NCI-H146 treated with DMSO at 0.1 percent for 48 hours (cell line): ENCODE results near the gene ACO2.
A peak's percentile ranks its signal among the peaks of the same experiment; 100 is the strongest.
"Not testable (repeated sequence)": the region's sequence is repeated elsewhere in the genome, so short reads cannot be mapped to it uniquely, and the experiment has no call there.

Source experiments
- DNase-seq: peaks from one replicate; lab custom pipeline; 2025; ENCODE audit not compliant: unreplicated experiment; lab: John Stamatoyannopoulos, UW

Gene ACO2

GRCh38 chr22:41535244-41535643 is 66.3 kb downstream of the ACO2 start:
- DNase-seq = no peak

GRCh38 chr22:41537203-41537602 is 68.3 kb downstream of the ACO2 start:
- DNase-seq = no peak

- no peak for DNase-seq
Measured at GRCh38 chr22:41538583-41538982, 69.7 kb downstream of the ACO2 start.

GRCh38 chr22:41539146-41540005 is 70.5 kb downstream of the ACO2 start:
- no peak for DNase-seq

GRCh38 chr22:41540006-41540315 is 71.0 kb downstream of the ACO2 start:
- DNase-seq = no peak

GRCh38 chr22:41540365-41540764 is 71.4 kb downstream of the ACO2 start:
- no peak for DNase-seq

GRCh38 chr22:41541484-41541883 is 72.6 kb downstream of the ACO2 start:
- no peak for DNase-seq

GRCh38 chr22:41542224-41542623 is 73.3 kb downstream of the ACO2 start:
- no peak for DNase-seq

GRCh38 chr22:41543854-41544670 is 75.1 kb downstream of the ACO2 start, which contains the start of gene POLR3H:
Gene POLR3H, minus strand, starts transcription at chr22:41544470. Its CDS starts 369 bp downstream, at chr22:41544101.
- DNase-seq = peak; percentile 89

GRCh38 chr22:41544671-41545476 is 76.0 kb downstream of the ACO2 start:
- no peak for DNase-seq

GRCh38 chr22:41548830-41549211 is 79.9 kb downstream of the ACO2 start:
- DNase-seq = no peak

GRCh38 chr22:41550952-41551491 is 82.1 kb downstream of the ACO2 start:
- no peak for DNase-seq

- no peak for DNase-seq
Measured at GRCh38 chr22:41551877-41552582, 83.1 kb downstream of the ACO2 start.

- DNase-seq = no peak
Measured at GRCh38 chr22:41555325-41555982, 86.5 kb downstream of the ACO2 start.

GRCh38 chr22:41556561-41556960 is 87.6 kb downstream of the ACO2 start:
- no peak for DNase-seq

GRCh38 chr22:41557401-41558240 is 88.7 kb downstream of the ACO2 start:
- DNase-seq = no peak

- not testable (repeated sequence) for DNase-seq
Measured at GRCh38 chr22:41558241-41558630, 89.3 kb downstream of the ACO2 start.

GRCh38 chr22:41560095-41560471 is 91.2 kb downstream of the ACO2 start:
- DNase-seq = no peak

- no peak for DNase-seq
Measured at GRCh38 chr22:41561335-41561734, 92.4 kb downstream of the ACO2 start.
